GM20000 (cell line): Measurements from ENCODE around the gene LRP1-AS.

ENCODE experiments used
- DNase-seq: peaks from one replicate; pipeline ENCODE4 v3.0.0; 2012; ENCODE audit warnings: low spot score
- TF ChIP-seq, protein P1 (sequence below): IDR thresholded peaks from 2 replicates; pipeline ENCODE4 v1.5.1; 2012; ENCODE audit warnings: mild to moderate bottlenecking, control low read depth; ENCODE audit errors: extremely low read depth, missing control alignments

The LRP1-AS gene

DNA sequence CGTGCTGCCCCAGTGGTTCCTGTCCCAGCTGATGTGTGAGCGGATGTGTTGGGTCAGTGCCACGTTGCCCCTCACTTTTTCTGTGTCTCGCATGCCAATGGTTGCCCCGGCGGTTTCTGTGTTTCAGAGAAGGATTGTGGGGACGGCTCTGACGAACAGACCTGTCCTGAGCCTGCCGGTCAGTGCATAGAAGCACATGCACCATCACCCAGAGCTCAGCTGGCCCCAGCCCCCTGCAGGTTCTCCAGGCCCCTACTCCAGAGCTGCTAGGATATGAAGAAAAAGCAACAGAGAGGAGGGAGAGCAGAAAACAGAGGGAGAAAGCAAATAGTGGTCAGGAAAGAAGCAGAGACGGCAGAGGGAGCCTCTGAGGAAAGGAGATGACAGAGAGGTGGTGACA, 20.6 kb upstream of the LRP1-AS start:
- DNase-seq = no peak
- TF ChIP-seq, protein P1, sequence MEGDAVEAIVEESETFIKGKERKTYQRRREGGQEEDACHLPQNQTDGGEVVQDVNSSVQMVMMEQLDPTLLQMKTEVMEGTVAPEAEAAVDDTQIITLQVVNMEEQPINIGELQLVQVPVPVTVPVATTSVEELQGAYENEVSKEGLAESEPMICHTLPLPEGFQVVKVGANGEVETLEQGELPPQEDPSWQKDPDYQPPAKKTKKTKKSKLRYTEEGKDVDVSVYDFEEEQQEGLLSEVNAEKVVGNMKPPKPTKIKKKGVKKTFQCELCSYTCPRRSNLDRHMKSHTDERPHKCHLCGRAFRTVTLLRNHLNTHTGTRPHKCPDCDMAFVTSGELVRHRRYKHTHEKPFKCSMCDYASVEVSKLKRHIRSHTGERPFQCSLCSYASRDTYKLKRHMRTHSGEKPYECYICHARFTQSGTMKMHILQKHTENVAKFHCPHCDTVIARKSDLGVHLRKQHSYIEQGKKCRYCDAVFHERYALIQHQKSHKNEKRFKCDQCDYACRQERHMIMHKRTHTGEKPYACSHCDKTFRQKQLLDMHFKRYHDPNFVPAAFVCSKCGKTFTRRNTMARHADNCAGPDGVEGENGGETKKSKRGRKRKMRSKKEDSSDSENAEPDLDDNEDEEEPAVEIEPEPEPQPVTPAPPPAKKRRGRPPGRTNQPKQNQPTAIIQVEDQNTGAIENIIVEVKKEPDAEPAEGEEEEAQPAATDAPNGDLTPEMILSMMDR = no peak

DNA sequence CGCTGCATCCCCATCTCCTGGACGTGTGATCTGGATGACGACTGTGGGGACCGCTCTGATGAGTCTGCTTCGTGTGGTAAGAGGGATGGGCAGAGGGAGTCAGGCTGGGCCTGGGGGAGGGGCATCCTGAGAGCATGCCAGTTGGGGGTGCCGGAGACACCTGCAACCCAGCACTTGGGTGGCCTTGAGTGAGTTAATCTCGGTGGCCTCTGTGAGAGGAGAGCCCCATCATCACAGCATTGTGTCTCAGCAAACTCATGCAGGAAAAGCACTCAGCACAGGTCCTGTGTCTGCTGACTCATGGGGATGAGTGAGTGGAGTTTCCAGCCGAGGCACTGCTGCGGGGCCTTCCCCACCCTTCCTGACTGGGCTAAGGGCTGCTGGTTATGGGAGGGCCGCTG, 19.6 kb upstream of the LRP1-AS start:
- TF ChIP-seq, protein P1 = no peak
- DNase-seq = no peak

DNA sequence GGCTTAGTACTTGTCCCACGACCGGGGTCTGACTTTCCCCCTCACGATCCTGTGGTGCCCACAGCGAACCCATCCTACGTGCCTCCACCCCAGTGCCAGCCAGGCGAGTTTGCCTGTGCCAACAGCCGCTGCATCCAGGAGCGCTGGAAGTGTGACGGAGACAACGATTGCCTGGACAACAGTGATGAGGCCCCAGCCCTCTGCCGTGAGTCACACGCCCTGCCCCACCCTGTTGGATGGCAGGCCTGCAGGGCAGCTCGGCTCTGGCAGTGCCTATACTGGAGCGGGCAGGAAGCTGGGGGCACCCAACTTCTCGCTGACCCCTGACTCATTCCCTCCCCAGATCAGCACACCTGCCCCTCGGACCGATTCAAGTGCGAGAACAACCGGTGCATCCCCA, 18.3 kb upstream of the LRP1-AS start:
- no peak for DNase-seq
- TF ChIP-seq, protein P1 = no peak

DNA sequence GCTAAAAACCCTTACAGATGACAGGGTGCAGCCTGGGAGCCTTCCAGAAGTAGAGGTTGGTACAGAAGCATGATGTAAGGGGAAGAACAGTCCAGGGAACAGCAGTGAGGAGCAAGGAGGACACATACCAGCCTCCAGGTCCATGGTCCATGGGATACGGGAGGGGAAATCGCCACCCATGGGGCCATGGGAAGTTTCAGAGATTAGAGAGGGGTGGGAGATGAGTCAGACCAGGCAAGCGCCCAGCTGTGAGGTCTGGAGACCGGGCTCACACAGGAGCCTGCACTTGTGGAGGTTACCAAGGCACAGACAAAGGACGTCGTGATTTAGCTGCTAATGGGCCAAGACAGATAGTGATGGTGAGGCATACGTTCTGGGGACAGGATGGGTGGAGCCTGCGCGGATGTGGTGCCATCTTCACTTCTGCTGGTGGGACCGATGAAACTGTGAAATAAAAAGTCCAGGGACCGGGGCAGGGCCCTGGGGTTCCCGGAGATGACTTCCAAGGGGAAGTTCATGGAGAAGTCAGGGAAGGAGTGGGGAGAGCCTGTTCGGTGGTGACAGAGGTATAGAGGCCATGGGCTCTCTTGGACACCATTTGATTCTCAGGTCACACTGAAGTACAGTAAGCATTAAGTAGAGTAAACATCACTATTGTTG, 17.7 kb upstream of the LRP1-AS start:
- no peak for DNase-seq
- TF ChIP-seq, protein P1 = no peak

DNA sequence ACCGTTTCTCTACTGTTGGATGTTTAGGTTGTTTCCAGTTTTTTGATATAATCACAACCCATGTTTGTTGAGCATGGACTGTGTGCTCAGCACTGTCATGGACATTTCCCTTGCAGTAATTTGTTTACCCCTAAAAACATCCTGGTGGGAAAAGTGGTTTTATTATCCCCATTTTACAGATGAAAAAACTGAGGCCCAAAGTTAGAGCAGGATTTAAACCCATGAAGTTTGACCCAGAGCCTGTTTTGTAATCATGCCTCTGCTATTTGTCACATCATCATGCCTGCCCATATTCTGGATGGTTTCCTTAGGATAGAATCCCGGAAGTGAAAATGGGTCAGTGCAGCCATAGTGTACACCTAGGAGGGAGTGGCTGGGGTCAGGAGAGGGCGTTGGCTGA, 17.0 kb upstream of the LRP1-AS start:
- TF ChIP-seq, protein P1 = no peak
- DNase-seq = no peak

DNA sequence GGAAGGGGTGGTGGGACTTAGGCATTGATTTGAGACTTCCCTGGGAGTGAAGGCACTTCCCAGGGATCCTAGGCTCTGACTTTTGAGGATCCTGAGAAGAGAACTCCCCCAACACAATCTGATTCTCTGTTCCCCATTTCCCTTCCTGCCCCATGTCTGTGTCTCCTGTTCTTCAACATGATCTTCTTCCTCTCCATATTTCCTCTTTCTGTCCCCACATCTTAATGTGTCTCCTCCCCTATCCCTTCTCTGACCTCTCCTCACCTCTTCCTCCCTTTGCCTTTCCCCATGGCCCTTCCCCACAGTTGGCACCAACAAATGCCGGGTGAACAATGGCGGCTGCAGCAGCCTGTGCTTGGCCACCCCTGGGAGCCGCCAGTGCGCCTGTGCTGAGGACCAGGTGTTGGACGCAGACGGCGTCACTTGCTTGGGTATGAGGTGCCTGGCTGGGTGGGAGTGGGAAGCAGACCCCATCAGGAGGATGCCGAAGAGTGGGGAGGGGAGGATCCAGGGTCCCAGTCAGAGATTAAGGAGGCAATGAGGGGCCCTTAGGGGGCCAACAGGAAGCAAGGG, 15.2 kb upstream of the LRP1-AS start:
- TF ChIP-seq, protein P1 = no peak
- no peak for DNase-seq

DNA sequence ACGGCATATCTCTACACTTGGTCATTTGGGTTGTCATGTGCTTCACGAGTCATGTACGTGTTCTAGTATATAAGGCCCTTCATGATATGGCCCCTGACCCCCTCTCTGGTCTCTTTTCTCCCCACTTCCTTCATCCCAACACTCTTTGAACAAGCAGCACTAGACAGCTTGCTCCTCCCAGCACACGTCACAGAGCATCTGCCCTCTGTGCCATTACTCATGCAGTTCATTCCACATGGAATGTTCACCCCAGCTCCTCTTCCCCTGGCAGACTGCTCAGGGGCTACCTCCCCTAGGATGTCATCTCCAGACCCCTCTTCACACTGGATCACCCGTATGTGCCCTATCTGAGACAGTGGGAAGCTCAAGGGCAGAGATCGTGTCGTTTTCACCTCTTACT, 14.1 kb upstream of the LRP1-AS start:
- TF ChIP-seq, protein P1 = no peak
- DNase-seq = no peak
